ENCODE results near the gene SEMA3E. TPM values are rescaled to one million over a fixed set of nuclear protein-coding genes. Genes with fewer than 3 reads are reported as not detected.

Gene SEMA3E
- total and polyA plus RNA-seq, 10 of the 15 experiments (the other 5 are each of a cell fraction or from before 2014, with no cell fraction given) = 0.08 to 2.0 (median 0.82) TPM

GRCh38 chr7:83509255-83510021, 139.5 kb downstream of the SEMA3E start (continued):
- TF ChIP-seq USF1 (IDR thresholded peaks at IDR 0.05; ENCODE audit: borderline replicate concordance, extremely low read length, insufficient read depth, low read depth, low read length) = no peak
- TF ChIP-seq IRF4 (IDR thresholded peaks at IDR 0.05; ENCODE audit: low read depth, low read length) = no peak
- no peak for TF ChIP-seq CUX1 (IDR thresholded peaks at IDR 0.05; ENCODE audit: insufficient replicate concordance, low read depth, low read length)
- no peak for TF ChIP-seq CBX5 (IDR thresholded peaks at IDR 0.05; ENCODE audit: low read depth)
- TF ChIP-seq EED (IDR thresholded peaks at IDR 0.05; ENCODE audit: low read depth) = no peak
- TF ChIP-seq HDGF (IDR thresholded peaks at IDR 0.05) = no peak
- TF ChIP-seq IKZF2 (IDR thresholded peaks at IDR 0.05) = no peak
- no peak for TF ChIP-seq GABPA (IDR thresholded peaks at IDR 0.05; ENCODE audit: low read depth)
- no peak for TF ChIP-seq KDM1A (IDR thresholded peaks at IDR 0.05; ENCODE audit: borderline replicate concordance)
- TF ChIP-seq GATAD2B (conservative IDR thresholded peaks at IDR 0.05; ENCODE audit: low read depth) = no peak
- TF ChIP-seq BCL3 (IDR thresholded peaks at IDR 0.05; ENCODE audit: borderline replicate concordance, insufficient read depth, low read depth, low read length, poor library complexity, severe bottlenecking) = peak; percentile 40
- TF ChIP-seq NFYA (IDR thresholded peaks at IDR 0.05; ENCODE audit: borderline replicate concordance, low read depth, low read length) = no peak
- no peak for TF ChIP-seq TAF1 (IDR thresholded peaks at IDR 0.05; ENCODE audit: borderline replicate concordance, low read depth, low read length)
- TF ChIP-seq NFIC (IDR thresholded peaks at IDR 0.05; ENCODE audit: low read depth, low read length) = peak; percentile 69; the same call in 1 of the 2 replicates
- TF ChIP-seq MXI1 (IDR thresholded peaks at IDR 0.05; ENCODE audit: low read depth, low read length) = no peak
- no peak for TF ChIP-seq ZNF592 (IDR thresholded peaks at IDR 0.05)
- TF ChIP-seq JUNB (IDR thresholded peaks at IDR 0.05) = peak; percentile 63; the same call in 1 of the 2 replicates
- TF ChIP-seq BCL11A (IDR thresholded peaks at IDR 0.05; ENCODE audit: low read depth, low read length) = no peak
- peak; percentile 22; the same call in 1 of the 2 replicates for TF ChIP-seq RUNX3 (IDR thresholded peaks at IDR 0.05; ENCODE audit: low read length)

All from GM12878 (cell line).